NCI-H146 (cell line): Measurements from ENCODE around the gene TPRX2.
A peak's percentile ranks its signal among the peaks of the same experiment; 100 is the strongest.
"Not testable (repeated sequence)": the region's sequence is repeated elsewhere in the genome, so short reads cannot be mapped to it uniquely, and the experiment has no call there.

Experiments
- DNase-seq: peaks from one replicate; lab custom pipeline; 2025; lab: John Stamatoyannopoulos, UW

The TPRX2 gene

GRCh38 chr19:47858646-47859285, at the start of gene TPRX2:
TPRX2 (plus strand) TSS chr19:47859235; CDS start chr19:47859247, 12 bp downstream.
- not testable (repeated sequence) for DNase-seq

- DNase-seq, result peak; percentile 64
Measured at GRCh38 chr19:47813304-47813994, 45.6 kb upstream of the TPRX2 start.

- no peak for DNase-seq
Measured at GRCh38 chr19:47813995-47814328, 45.1 kb upstream of the TPRX2 start.

- DNase-seq, result not testable (repeated sequence)
Measured at GRCh38 chr19:47816270-47816669, 42.8 kb upstream of the TPRX2 start.

GRCh38 chr19:47818221-47818620, 40.8 kb upstream of the TPRX2 start:
- not testable (repeated sequence) for DNase-seq

GRCh38 chr19:47819858-47820257, 39.2 kb upstream of the TPRX2 start:
- DNase-seq, result no peak

- DNase-seq, result no peak
Measured at GRCh38 chr19:47820410-47820809, 38.6 kb upstream of the TPRX2 start.

- DNase-seq, result no peak
Measured at GRCh38 chr19:47821460-47822020, 37.5 kb upstream of the TPRX2 start, which contains the start of gene CRX. CRX (plus strand) TSS chr19:47821937; CDS start chr19:47834444, 12,507 bp downstream.

GRCh38 chr19:47824396-47824795, 34.6 kb upstream of the TPRX2 start:
- no peak for DNase-seq

GRCh38 chr19:47826800-47827199, 32.2 kb upstream of the TPRX2 start:
- DNase-seq, result no peak

- no peak for DNase-seq
Measured at GRCh38 chr19:47832723-47833122, 26.3 kb upstream of the TPRX2 start.

GRCh38 chr19:47836038-47836437, 23.0 kb upstream of the TPRX2 start:
- no peak for DNase-seq

GRCh38 chr19:47839411-47839810, 19.6 kb upstream of the TPRX2 start:
- DNase-seq, result no peak

GRCh38 chr19:47839913-47840312, 19.1 kb upstream of the TPRX2 start:
- no peak for DNase-seq

- no peak for DNase-seq
Measured at GRCh38 chr19:47842941-47843340, 16.1 kb upstream of the TPRX2 start.

GRCh38 chr19:47848425-47848822, 10.6 kb upstream of the TPRX2 start:
- no peak for DNase-seq

- DNase-seq, result no peak
Measured at GRCh38 chr19:47848823-47849473, 10.1 kb upstream of the TPRX2 start.

GRCh38 chr19:47853003-47853402, 6.0 kb upstream of the TPRX2 start:
- DNase-seq, result peak; percentile 3

GRCh38 chr19:47854459-47854858, 4.6 kb upstream of the TPRX2 start:
- no peak for DNase-seq

- DNase-seq, result not testable (repeated sequence)
Measured at GRCh38 chr19:47858231-47858630, 804 bp upstream of the TPRX2 start.

- DNase-seq, result not testable (repeated sequence)
Measured at GRCh38 chr19:47859838-47860237, 803 bp downstream of the TPRX2 start.

GRCh38 chr19:47860602-47861297, 1.7 kb downstream of the TPRX2 start:
- DNase-seq, result no peak
